Stimulated activated CD4-positive, alpha-beta T cell treated with anti-CD3 and anti-CD28 coated beads, TNF-alpha, amount 100 ng/mL, for 4 hours (primary cell): ENCODE results near the gene FOXP1.

ENCODE experiments used
- DNase-seq, 3 experiments: peaks; one replicate each; pipeline ENCODE4 v3.0.0-alpha.2; 2020; ENCODE audit warnings: low read depth in 3 of 3

FOXP1 gene

GRCh38 chr3:71265365-71265915, 318.1 kb downstream of the FOXP1 start:
- no peak for DNase-seq

GRCh38 chr3:71264840-71265239, 318.7 kb downstream of the FOXP1 start:
- no peak for DNase-seq

GRCh38 chr3:71262364-71263265, 320.9 kb downstream of the FOXP1 start:
- DNase-seq: no peak

GRCh38 chr3:71260782-71261181, 322.7 kb downstream of the FOXP1 start:
- no peak for DNase-seq

GRCh38 chr3:71258526-71258925, 325.0 kb downstream of the FOXP1 start:
- DNase-seq: no peak

GRCh38 chr3:71258116-71258515, 325.4 kb downstream of the FOXP1 start:
- DNase-seq: no peak

GRCh38 chr3:71255498-71255897, 328.0 kb downstream of the FOXP1 start:
- DNase-seq: no peak

GRCh38 chr3:71254281-71255057, 329.1 kb downstream of the FOXP1 start:
- no peak for DNase-seq

GRCh38 chr3:71253169-71253568, 330.4 kb downstream of the FOXP1 start:
- no peak for DNase-seq

GRCh38 chr3:71252466-71252865, 331.1 kb downstream of the FOXP1 start:
- DNase-seq: no peak

GRCh38 chr3:71251156-71251775, 332.3 kb downstream of the FOXP1 start:
- DNase-seq: no peak

GRCh38 chr3:71250026-71250425, 333.5 kb downstream of the FOXP1 start:
- DNase-seq: no peak

- DNase-seq: no peak
Observed at GRCh38 chr3:71247958-71248335, 335.6 kb downstream of the FOXP1 start.

- DNase-seq: no peak
Observed at GRCh38 chr3:71247221-71247957, 336.1 kb downstream of the FOXP1 start.

GRCh38 chr3:71245971-71246880, 337.3 kb downstream of the FOXP1 start:
- no peak for DNase-seq

GRCh38 chr3:71244826-71245488, 338.6 kb downstream of the FOXP1 start:
- DNase-seq: no peak

GRCh38 chr3:71244153-71244825, 339.2 kb downstream of the FOXP1 start:
- DNase-seq: no peak

GRCh38 chr3:71243229-71243628, 340.3 kb downstream of the FOXP1 start:
- no peak for DNase-seq

GRCh38 chr3:71241981-71242560, 341.5 kb downstream of the FOXP1 start:
- no peak for DNase-seq
